Cardiac fibroblast (primary cell): ENCODE data around the gene PPARA.

Experiments
- DNase-seq, 2 donors: peaks; one replicate each; pipeline versions ENCODE4 v3.0.0 to v3.0.0-alpha.2; 2010; ENCODE audit warnings: low read depth in 2 of 2
- H3K4me3 ChIP-seq, 2 donors: replicated peaks in 1 of 2; 1 replicate in 1 of 2; 2 replicates in 1 of 2; pipeline ENCODE4 v1.5.1; 2011; ENCODE audit warnings: low read depth in 2 of 2, low read length in 2 of 2, mild to moderate bottlenecking in 2 of 2, moderate library complexity in 1 of 2
- CTCF ChIP-seq: IDR thresholded peaks from one replicate; pipeline ENCODE4 v1.5.1; 2011; ENCODE audit warnings: low read depth, mild to moderate bottlenecking, low read length, inconsistent platforms

Gene PPARA

DNA sequence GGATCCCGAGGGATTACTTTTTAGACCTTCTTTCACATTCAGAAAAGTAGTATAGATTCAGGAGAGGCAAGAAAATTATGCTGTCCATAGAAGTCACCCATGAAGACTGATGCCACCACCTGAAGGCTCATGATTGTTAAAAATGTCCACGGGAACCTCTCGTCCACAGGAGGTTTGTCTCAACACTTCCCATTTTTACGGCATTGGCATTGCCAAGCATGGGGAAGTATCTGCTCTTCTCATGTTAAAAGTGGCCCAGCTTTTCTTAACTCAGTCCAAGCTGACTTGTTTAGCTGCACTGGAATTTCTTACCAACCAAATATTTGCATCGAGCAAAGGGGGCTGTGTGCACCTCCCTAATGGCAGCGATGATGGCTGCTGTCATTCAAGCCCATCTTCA is 90.2 kb downstream of the PPARA start:
- TF ChIP-seq CTCF, result no peak
- DNase-seq, result no peak
- H3K4me3 ChIP-seq, result no peak overlapping the region

DNA sequence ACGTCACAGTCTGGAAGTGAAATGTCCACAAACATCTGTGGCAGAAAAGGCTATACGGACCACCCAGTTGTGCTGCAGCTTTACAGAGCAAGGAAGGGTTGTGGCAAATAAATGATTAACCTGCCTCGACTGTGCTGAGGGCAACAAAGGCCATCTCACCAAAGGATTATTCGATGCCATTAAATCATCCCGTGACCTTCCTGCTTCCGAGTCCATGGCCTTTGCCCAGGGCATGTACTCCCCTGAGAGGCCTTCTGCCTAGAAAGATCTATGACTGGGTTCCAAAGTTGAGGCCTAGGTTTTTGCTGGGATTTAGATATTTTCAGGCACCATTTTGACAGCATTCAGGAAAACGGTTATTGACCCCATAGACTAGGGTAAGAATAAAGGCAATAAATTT is 90.6 kb downstream of the PPARA start:
- DNase-seq, result no peak
- no peak overlapping the region for H3K4me3 ChIP-seq
- TF ChIP-seq CTCF, result no peak

DNA sequence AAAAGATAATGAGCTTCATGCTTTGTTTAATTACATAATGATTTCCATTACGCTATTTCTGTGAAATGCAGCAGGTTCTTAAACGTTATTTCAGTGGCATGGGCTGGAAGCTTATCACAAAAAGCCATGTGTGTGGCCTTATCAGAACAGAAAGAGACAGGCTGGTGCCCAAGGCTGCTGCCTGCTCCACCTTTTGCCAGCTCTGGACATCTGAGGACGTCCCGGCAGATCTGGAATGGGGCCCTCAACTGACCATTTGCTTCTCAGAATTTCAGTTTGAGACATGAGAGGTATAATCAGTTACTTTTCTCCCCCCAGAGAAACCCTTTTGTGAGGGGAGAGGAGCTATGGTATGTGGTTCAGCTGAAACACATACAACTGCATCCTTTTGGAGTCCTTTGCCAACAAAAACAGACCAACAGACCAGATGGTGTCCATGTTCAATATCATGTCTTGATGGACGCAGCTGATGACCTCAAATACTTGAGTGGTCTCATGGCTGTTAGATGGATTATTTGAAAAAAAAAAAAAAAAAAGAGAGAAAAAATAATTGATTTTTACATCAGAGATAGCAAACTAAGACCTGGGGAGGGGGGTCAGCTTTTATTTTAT is 91.2 kb downstream of the PPARA start:
- no peak for DNase-seq
- TF ChIP-seq CTCF, result no peak
- H3K4me3 ChIP-seq, result no peak overlapping the region

GRCh38 chr22:46242076-46242475 is 91.8 kb downstream of the PPARA start:
- no peak for DNase-seq

DNA sequence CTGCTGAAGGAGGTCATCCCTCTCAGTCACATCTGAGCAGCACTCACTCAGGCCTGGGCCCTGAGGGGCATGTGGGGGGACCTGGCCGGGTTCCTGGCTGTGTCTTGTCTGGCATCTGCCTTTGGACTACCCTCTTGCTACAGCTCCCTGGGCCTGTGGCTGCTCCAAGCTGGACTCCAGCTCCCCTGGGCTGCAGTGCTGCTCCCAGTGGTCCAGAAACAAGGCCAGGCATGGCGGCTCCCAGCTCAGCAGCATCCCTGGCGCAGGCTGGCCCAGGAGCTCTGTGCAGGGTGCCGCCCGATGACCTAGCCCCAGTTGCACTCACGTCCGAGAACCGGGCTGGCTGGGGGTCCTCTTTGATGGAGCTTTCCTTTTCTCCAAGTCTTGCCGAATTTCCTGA is 94.4 kb downstream of the PPARA start:
- H3K4me3 ChIP-seq, result no peak overlapping the region
- no peak for DNase-seq
- no peak for TF ChIP-seq CTCF

More at GRCh38 chr22:46242076-46242475, 91.8 kb downstream of the PPARA start:
- H3K4me3 ChIP-seq, result no peak overlapping the region
- no peak for TF ChIP-seq CTCF

- TF ChIP-seq CTCF, result no peak
- DNase-seq, result peak; percentile 27 to 32
- no peak overlapping the region for H3K4me3 ChIP-seq
Measured at GRCh38 chr22:46245511-46245910, 95.2 kb downstream of the PPARA start.

GRCh38 chr22:46246178-46246577 is 95.9 kb downstream of the PPARA start:
- no peak for TF ChIP-seq CTCF
- H3K4me3 ChIP-seq, result no peak overlapping the region
- DNase-seq, result no peak
